KOPT-K1 (cell line): ENCODE data around the gene MKLN1.
"Not testable (repeated sequence)": the region's sequence is repeated elsewhere in the genome, so short reads cannot be mapped to it uniquely, and the experiment has no call there.

ENCODE experiments used
- H3K27ac ChIP-seq: fragments of 200-600 bp; sonication (generic); 2 replicates; pipeline ENCODE4 v1.5.1; 2016; ENCODE audit warnings: antibody characterized with exemption, mild to moderate bottlenecking, low read depth, low read length; ENCODE audit not compliant: poor library complexity, severe bottlenecking
- H3K36me3 ChIP-seq: fragments of 200-600 bp; sonication (generic); 2 replicates; pipeline ENCODE4 v1.5.1; 2017; ENCODE audit warnings: antibody characterized with exemption, mild to moderate bottlenecking, low read length, moderate library complexity; ENCODE audit not compliant: insufficient read depth
- H3K9me3 ChIP-seq: fragments of 200-600 bp; sonication (generic); 2 replicates; pipeline ENCODE4 v1.5.1; 2017; ENCODE audit warnings: antibody characterized with exemption, low read length, mild to moderate bottlenecking; ENCODE audit not compliant: insufficient read depth, poor library complexity, severe bottlenecking

Gene MKLN1

DNA sequence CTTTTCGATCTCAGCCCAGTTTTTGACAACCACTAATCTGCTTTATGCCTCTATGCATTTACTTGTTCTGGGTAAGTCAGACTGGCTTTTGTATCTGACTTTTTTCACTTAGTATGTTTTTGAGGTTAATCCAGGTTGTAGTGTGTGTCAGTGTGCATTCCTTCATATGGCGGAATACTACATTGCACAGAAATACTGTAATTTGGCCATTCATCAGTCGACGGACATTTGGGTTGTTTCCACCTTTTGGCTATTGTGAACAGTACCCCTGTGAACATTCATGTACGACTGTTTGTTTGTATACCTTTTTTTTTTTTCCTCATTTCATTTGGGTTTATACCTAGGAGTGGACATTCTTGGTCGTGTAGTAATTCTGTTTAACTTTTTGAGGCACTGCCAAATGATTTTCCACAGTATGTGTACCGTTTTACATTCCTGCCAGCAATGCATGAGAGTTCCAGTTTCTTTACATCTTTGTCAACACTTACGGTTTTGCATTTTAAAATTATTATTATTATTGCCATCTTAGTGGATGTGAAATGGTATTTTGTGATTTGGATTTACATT is 57.4 kb downstream of the MKLN1 start:
- H3K27ac ChIP-seq = no peak overlapping the region
- peaks cover 15% of the 10 kb centered on the region; the same call in 1 of the 2 replicates for H3K36me3 ChIP-seq
- H3K9me3 ChIP-seq = no peaks in the 10 kb centered on the region

DNA sequence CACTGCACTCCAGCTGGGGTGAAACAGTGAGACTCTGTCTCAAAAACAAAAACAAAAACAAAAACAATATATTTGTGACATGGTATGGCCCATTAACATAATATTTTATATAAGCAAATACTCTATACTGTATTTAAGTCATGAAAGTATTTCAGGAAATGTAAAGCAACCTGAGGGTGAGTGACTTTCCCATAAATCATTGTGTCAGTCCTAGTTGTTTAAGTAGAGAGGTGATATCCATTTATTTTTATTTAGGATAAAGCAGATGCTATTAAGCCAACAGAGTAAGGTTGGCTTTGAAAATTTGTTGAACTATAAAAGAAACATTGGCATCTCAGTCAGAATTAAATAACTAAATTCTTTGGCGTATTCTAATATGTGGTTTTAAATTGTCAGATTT is 60.5 kb downstream of the MKLN1 start:
- peaks cover 15% of the 10 kb centered on the region; the same call in 1 of the 2 replicates for H3K36me3 ChIP-seq
- no peaks in the 10 kb centered on the region for H3K9me3 ChIP-seq
- no peak overlapping the region for H3K27ac ChIP-seq

DNA sequence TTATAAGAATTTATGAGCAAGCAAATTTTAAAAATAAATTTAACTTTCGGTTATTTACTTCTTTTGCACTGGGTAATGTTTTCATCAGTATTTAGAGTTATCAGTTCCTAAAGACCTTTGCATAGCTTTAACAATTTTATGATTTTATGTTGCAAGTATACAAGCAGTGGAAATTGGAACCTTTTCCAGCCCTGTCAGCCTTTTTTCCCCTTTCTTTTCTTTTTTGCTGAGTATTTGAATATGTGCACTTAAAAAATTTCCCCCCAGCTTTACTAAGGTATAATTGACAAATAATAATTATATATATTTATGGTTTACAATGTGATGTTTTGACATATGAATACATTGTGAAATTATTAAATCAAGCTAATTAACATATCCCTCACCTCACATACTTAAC is 62.6 kb downstream of the MKLN1 start:
- peaks cover 19% of the 10 kb centered on the region; the same call in 1 of the 2 replicates for H3K36me3 ChIP-seq
- no peak overlapping the region for H3K27ac ChIP-seq
- no peaks in the 10 kb centered on the region for H3K9me3 ChIP-seq

DNA sequence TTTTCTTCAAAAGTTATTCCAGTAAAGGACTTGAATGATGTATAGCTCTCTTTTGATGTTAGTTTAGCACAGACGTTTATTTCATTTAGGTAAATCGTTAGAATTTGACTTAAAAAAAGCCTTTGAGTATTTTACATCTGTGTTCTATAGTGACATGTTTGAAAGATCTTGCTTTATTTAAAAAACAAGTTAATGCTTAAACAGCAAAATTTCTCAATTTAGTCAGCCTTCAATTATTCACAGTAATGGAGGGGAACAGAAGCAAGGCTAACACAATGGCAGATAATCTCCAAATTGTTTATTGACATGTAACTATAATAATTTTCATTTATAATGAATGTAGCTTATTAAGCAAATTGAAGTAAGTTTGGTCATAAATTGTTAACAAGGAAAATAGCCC is 63.5 kb downstream of the MKLN1 start:
- no peak overlapping the region for H3K27ac ChIP-seq
- peaks cover 19% of the 10 kb centered on the region; the same call in 1 of the 2 replicates for H3K36me3 ChIP-seq
- no peaks in the 10 kb centered on the region for H3K9me3 ChIP-seq

DNA sequence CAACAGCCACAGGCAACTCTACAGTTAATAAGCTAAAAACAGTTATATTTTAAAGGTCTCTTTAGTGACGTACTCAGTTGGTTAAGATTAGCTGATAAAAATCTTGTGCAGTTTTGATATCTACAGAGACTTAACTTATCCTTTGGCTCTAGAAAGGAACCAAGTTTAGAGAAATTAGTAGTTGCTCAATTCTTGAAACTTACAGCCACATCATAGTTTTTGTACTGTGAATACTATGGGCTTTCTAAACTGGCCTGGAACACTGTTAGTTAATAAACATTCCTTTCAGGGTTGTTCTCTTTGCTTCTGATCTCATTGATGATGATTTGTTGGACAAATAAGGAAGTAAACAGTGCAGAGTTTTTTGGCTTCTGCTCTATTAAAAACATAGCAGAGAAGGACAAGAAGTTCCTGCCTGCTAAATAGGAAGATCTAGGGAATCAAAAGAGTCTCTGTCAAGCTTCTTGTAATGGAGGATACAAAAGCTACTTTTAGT is 73.1 kb downstream of the MKLN1 start:
- Histone ChIP-seq H3K36me3 (peaks cover 61% of the 10 kb centered on the region), H3K27ac (no peak overlapping the region), H3K9me3 (peaks cover 21% of the 10 kb centered on the region)

DNA sequence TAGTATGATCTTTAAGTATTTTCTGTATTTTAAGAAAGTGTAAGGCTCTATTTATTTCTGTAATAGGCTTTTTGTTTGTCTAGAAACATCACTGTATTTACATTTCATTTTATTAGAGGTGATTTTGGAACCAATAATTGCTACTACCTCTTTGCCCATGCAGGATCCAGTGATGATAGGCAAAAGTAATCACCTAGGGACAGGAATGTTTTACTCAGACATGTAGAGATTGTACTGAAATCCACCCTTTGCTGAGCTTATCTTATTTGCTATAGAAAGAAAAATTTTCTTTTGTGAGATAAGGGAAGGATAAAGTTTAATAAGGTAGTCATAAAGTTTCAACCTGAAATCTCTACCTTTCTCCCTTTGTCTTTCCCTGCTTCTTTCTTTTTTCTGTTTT is 73.5 kb downstream of the MKLN1 start:
- Histone ChIP-seq H3K36me3 (peaks cover 61% of the 10 kb centered on the region), H3K9me3 (peaks cover 21% of the 10 kb centered on the region), H3K27ac (no peak overlapping the region)

DNA sequence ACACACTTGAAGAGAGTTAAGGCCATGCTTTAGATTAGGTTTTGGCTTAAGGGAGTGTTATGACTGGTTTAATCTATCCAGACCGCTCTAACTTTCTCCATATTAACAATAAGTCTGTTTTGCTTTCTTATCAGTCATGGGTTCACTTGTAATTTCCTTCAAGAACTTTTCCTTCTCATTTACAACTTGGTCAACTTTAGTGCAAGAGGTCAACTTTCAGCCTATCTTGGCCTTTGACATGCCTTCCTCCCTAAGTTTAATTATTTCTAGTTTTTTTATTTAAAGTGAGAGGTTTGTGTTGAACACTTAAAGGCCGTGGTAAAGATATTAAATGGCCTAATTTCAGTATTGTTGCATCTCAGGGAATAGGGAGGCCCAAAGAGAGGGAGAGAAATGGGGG is 75.6 kb downstream of the MKLN1 start:
- H3K9me3 ChIP-seq = peaks cover 21% of the 10 kb centered on the region
- H3K27ac ChIP-seq = no peak overlapping the region
- H3K36me3 ChIP-seq = peaks cover 54% of the 10 kb centered on the region

DNA sequence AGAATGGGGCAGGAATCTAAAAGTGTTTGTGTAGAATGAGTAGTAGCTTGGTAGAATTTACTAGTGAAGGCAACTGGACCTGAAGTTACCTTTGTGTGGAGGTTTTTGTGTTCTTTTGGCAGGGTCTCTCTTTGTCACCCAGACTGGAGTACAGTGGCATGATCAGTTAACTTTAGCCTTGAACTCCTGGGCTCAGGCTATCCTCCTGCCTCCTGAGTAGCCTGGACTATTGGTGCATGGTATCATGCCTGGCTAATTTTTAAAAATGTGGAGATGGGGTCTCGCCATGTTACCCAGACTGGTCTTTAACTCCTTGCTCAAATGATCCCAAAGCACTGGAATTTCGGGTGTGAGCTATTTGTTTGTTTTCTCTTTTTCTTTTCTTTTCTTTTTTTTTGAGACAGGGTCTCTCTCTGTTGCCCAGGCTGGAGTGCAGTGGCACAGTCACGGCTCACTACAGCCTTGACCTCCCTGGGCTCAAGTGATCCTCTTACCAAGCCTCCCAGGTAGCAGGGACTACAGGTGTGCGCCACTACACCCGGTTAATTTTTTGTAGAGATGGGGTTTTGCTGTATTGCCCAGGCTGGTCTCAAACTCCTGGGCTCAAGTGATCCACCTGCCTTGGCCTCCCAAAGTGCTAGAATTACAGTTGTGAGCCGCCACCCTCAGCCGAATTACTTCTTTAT is 76.7 kb downstream of the MKLN1 start:
- Histone ChIP-seq H3K27ac (no peak overlapping the region), H3K9me3 (peaks cover 21% of the 10 kb centered on the region), H3K36me3 (peaks cover 47% of the 10 kb centered on the region)

DNA sequence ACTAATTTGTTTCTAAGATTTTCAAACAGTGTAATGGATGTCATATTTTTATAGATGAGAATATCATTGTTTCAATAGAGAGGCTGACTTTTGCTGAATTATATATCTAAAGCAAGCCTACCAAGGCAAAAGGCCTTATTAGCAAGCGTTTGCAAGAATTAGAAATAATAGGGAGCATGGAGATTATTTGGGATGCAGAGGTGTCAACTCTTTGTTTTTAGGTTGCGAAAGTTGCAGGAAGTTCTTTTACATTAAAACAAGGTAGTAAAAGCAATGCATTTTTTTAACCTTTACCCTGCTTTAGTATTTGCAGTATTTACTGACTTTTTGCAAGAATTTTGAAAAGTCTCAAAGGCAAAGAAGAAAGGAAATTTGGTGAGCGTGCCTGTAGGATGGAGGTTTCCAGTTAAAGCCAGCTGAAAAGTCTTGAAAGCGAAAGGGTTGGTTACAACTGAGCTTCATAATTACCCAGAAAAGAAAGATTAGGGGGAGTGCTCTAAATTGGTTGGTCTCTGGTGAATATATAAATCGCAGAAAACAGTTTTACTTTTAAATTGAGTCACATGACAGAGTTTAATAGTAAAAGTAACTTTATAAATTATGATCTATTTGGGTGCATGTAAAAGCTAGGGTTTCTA is 81.6 kb downstream of the MKLN1 start:
- no peak overlapping the region for H3K27ac ChIP-seq
- peaks cover 42% of the 10 kb centered on the region for H3K36me3 ChIP-seq
- no peaks in the 10 kb centered on the region for H3K9me3 ChIP-seq

DNA sequence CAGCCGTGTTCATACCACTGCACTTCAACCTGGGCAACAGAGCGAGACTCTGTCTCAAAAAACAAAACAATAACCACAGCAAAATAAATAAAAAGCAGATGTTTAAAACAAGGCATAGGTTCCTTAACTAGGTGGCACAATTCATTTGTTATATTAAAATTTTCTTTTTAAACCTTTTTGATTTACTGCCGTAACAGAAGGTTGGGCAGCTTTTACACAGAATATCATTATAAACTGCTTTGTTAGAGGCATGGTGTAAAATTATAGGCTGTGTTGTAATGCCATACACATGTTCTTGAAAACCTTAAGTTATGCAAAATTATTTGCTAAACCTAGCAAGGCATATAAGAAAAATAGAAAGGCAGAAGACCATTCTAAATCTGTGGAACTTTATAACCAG is 84.4 kb downstream of the MKLN1 start:
- Histone ChIP-seq H3K27ac (no peak overlapping the region), H3K9me3 (no peaks in the 10 kb centered on the region), H3K36me3 (peaks cover 59% of the 10 kb centered on the region)

DNA sequence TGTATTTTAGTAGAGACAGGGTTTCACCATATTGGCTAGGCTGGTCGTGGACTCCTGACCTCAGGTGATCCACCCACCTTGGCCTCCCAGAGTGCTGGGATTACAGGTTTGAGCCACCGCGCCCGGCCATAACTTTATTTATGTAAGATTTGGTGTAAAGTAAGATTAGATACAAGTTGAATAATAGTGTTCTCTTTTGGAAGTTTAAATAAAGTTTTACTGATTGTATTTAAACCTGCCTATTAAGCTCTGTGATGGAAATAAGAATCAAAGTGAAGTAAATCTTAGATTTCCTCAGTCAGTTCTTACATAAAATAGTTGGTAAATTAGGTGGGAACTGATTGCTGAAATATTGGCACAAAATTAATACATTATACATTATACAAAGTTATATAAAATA is 86.0 kb downstream of the MKLN1 start:
- Histone ChIP-seq H3K27ac (no peak overlapping the region), H3K9me3 (no peaks in the 10 kb centered on the region), H3K36me3 (peaks cover 72% of the 10 kb centered on the region)

DNA sequence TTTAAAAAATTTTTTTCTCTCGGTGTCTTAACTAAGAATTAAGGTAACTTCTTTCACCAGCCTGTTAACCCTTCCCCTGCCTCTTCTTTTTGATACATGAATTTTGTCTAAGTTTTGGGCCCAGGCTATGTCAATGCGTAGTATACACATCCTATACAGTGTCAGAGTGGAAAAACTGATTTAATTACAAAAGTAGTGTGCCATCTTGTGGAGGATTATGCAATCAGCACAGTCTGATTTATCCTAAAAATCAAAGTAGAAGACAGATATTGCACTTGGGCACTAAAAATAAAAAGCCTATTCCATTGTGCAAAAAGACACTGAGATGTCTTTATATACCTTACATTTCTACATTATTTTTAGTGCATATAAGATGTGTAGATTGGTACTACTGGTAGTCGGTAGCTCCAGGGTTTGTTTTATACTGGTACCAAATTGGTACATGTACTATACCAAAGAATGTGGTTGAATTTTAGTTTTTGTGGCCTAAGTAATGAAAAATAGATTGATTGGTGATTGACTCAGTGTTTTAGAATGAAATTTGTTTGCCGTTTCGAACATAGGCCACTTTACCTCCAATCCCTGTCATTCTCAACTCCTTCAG is 96.6 kb downstream of the MKLN1 start:
- Histone ChIP-seq H3K9me3 (no peaks in the 10 kb centered on the region), H3K27ac (no peak overlapping the region), H3K36me3 (peaks cover 20% of the 10 kb centered on the region)

DNA sequence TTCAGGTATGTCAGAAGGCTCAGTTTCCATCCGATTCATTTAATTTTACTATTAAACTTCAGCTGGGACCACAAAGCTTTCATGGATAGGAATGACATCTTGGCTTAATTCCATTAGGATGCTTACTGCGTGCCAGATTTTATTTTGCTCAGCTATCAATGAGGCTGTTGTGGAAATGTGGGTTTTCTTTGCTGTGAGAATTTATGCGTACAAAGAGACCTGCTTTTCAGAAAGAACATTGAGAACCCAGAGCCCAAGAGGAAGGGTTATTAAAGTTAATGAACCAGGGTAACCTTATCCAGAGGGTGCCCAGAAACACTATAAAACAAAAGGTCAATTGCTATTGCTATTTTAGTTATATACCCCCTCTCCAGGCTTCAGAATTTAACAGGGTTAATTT is 98.3 kb downstream of the MKLN1 start:
- H3K27ac ChIP-seq = no peak overlapping the region
- H3K36me3 ChIP-seq = peaks cover 32% of the 10 kb centered on the region
- no peaks in the 10 kb centered on the region for H3K9me3 ChIP-seq

DNA sequence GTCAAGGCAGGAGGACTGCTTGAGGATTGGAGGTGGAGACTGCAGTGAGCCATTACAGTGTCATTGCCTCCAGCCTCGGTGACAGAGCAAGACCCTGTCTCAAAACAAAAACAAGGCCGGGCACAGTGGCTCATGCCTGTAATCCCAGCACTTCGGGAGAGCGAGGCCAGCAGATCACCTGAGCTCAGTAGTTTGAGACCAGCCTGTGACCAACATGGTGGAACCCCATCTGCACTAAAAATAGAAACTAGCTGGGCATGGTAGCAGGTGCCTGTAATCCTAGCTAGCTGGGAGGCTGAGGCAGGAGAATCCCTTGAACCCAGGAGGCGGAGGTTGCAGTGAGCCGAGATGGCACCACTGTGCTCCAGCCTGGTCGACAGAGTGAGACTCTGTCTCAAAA is 103.2 kb downstream of the MKLN1 start:
- H3K27ac ChIP-seq, H3K9me3 ChIP-seq: not testable (repeated sequence)
- peaks cover 62% of the 10 kb centered on the region for H3K36me3 ChIP-seq

DNA sequence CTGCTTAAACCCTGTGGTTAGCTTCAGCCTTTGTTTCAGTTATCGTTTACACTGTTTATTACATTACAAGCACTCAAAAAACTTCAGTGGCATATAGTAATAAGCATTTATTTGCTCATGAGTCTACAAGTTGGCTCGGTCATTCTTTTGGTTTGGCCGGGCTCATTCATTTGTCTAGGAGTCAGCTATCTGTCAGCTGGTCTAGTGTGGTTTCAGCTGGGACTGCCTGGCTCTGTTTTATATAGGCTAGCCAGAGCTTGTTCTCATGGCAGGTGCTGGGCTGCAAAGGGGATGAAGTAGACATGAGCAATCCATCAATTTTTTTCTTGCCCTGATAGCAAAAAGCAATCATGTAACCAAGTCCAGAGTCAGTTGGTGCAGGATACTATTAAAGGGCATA is 103.6 kb downstream of the MKLN1 start:
- H3K9me3 ChIP-seq = no peaks in the 10 kb centered on the region
- no peak overlapping the region for H3K27ac ChIP-seq
- H3K36me3 ChIP-seq = peaks cover 66% of the 10 kb centered on the region
